Body of pancreas (tissue), 4 donors: Measurements from ENCODE around the gene ZFYVE9. TPM values are rescaled to one million over a fixed set of nuclear protein-coding genes. Genes with fewer than 3 reads are reported as not detected.

Experiments used
- ATAC-seq: fragments of 150-250 bp; one replicate; pipeline ENCODE4 v1.9.1; 2016
- DNase-seq, 4 donors: peaks; one replicate each; pipeline ENCODE4 v3.0.0-alpha.2; 2019
- H3K27ac ChIP-seq, 4 donors: fragments of 200-600 bp; sonication (generic); 1 replicate in 3 of 4; 2 replicates in 1 of 4; pipeline versions ENCODE4 v1.5.1 to v1.6.1; 2016 to 2019; ENCODE audit warnings: mild to moderate bottlenecking in 1 of 4, mixed read lengths in 1 of 4, moderate library complexity in 1 of 4
- H3K27me3 ChIP-seq, 2 donors: fragments of 200-600 bp; sonication (generic); one replicate each; pipeline ENCODE4 v1.6.0; 2016; ENCODE audit warnings: mild to moderate bottlenecking in 1 of 2
- H3K36me3 ChIP-seq, 2 donors: fragments of 200-600 bp; sonication (generic); replicated peaks in 1 of 2; 2 replicates each; pipeline ENCODE4 v1.5.1; 2016; ENCODE audit warnings: low read depth in 2 of 2; ENCODE audit not compliant: insufficient read depth in 1 of 2
- H3K4me1 ChIP-seq: fragments of 200-600 bp; sonication (generic); one replicate; pipeline ENCODE4 v1.6.0; 2016
- H3K4me3 ChIP-seq, 2 donors: fragments of 200-600 bp; sonication (generic); 1 replicate in 1 of 2; 2 replicates in 1 of 2; pipeline ENCODE4 v1.5.1; 2016 to 2019
- H3K9me3 ChIP-seq, 3 donors: fragments of 200-600 bp; sonication (generic); 1 replicate in 2 of 3; 2 replicates in 1 of 3; pipeline ENCODE4 v1.5.1; 2016
- CTCF ChIP-seq, 7 experiments: fragments of 450-650 bp in 4 of 7; fragments of 200-600 bp in 3 of 7; sonication (generic) in 3 of 7; IDR thresholded peaks; one replicate each; pipeline ENCODE4 v1.5.1; 2016 to 2019; ENCODE audit warnings: antibody characterized with exemption in 7 of 7
- POLR2A ChIP-seq, 3 donors: fragments of 450-650 bp; IDR thresholded peaks; one replicate each; pipeline ENCODE4 v1.6.1; 2016; ENCODE audit warnings: antibody characterized with exemption in 3 of 3, mild to moderate bottlenecking in 2 of 3
- WGBS, 2 donors: methylation state at CpG; one replicate each; pipeline ENCODE4 v1.1.5; 2017; 5-methylcytosine and 5-hydroxymethylcytosine counted together
- intact Hi-C: fragments of 100-400 bp; cut with DNase I; formaldehyde crosslinking; loops from one replicate; pipeline ENCODE4 v1.15.1; 2023
- total RNA-seq, 2 donors: library from RNA; depleted of rRNA; stranded (reverse); fragments of >200 nt; gene quantifications; one replicate each; pipeline ENCODE4 v1.1.0, GENCODE V29; 2016

Gene ZFYVE9
- total RNA-seq, 2 donors from 2014 or later, result 21.5 to 23.4 TPM

- intact Hi-C loops, result no loop called here
- WGBS, 2 donors, result 94 to 98% methylated on average over 4 of the region's 4 CpGs
- H3K9me3 ChIP-seq, result no peaks in the 10 kb centered on the region
- ATAC-seq (no peak), DNase-seq (no peak)
- TF ChIP-seq CTCF (IDR thresholded peaks at IDR 0.05) (no peak), POLR2A (IDR thresholded peaks at IDR 0.05) (no peak)
- no peak overlapping the region for H3K27ac ChIP-seq
- H3K36me3 ChIP-seq, result no peaks in the 10 kb centered on the region
- no peaks in the 10 kb centered on the region for H3K27me3 ChIP-seq
- H3K4me3 ChIP-seq, result no peak overlapping the region
- no peaks in the 10 kb centered on the region for H3K4me1 ChIP-seq
Measured at GRCh38 chr1:52234014-52234413, 92.1 kb downstream of the ZFYVE9 start.

- H3K36me3 ChIP-seq, result no peaks in the 10 kb centered on the region
- no peaks in the 10 kb centered on the region for H3K9me3 ChIP-seq
- intact Hi-C loops, result no loop called here
- no peaks in the 10 kb centered on the region for H3K27me3 ChIP-seq
- no peak overlapping the region for H3K27ac ChIP-seq
- H3K4me3 ChIP-seq, result no peak overlapping the region
- ATAC-seq, result no peak
- no peak for DNase-seq
- TF ChIP-seq CTCF (IDR thresholded peaks at IDR 0.05) (no peak), POLR2A (IDR thresholded peaks at IDR 0.05) (no peak)
- no peaks in the 10 kb centered on the region for H3K4me1 ChIP-seq
Measured at GRCh38 chr1:52234708-52235107, 92.8 kb downstream of the ZFYVE9 start.

- Histone ChIP-seq H3K4me3 (no peak overlapping the region), H3K36me3 (no peaks in the 10 kb centered on the region), H3K27ac (no peak overlapping the region), H3K4me1 (no peaks in the 10 kb centered on the region), H3K9me3 (no peaks in the 10 kb centered on the region), H3K27me3 (no peaks in the 10 kb centered on the region)
- DNase-seq (no peak), ATAC-seq (no peak)
- no peak for TF ChIP-seq CTCF (IDR thresholded peaks at IDR 0.05)
- TF ChIP-seq POLR2A (IDR thresholded peaks at IDR 0.05), result no peak
- intact Hi-C loops, result no loop called here
- WGBS, 2 donors, result 91 to 94% methylated on average over 2 of the region's 2 CpGs
Measured at GRCh38 chr1:52235646-52236045, 93.8 kb downstream of the ZFYVE9 start.

GRCh38 chr1:52237430-52237829 lies 95.5 kb downstream of the ZFYVE9 start:
- intact Hi-C loops, result no loop called here
- no peak for DNase-seq
- H3K27ac ChIP-seq, result no peak overlapping the region
- no peaks in the 10 kb centered on the region for H3K4me1 ChIP-seq
- no peak overlapping the region for H3K4me3 ChIP-seq
- no peaks in the 10 kb centered on the region for H3K36me3 ChIP-seq
- no peaks in the 10 kb centered on the region for H3K9me3 ChIP-seq
- 60 to 85% methylated on average over 1 of the region's 1 CpG for WGBS, 2 donors
- TF ChIP-seq POLR2A (IDR thresholded peaks at IDR 0.05) (no peak), CTCF (IDR thresholded peaks at IDR 0.05) (no peak)
- H3K27me3 ChIP-seq, result no peaks in the 10 kb centered on the region
- no peak for ATAC-seq

- DNase-seq, result no peak
- ATAC-seq, result no peak
- Histone ChIP-seq H3K27me3 (no peaks in the 10 kb centered on the region), H3K27ac (no peak overlapping the region), H3K4me3 (no peak overlapping the region), H3K36me3 (no peaks in the 10 kb centered on the region), H3K9me3 (no peaks in the 10 kb centered on the region), H3K4me1 (no peaks in the 10 kb centered on the region)
- WGBS, 2 donors, result 67 to 73% methylated on average over 2 of the region's 2 CpGs
- TF ChIP-seq POLR2A (IDR thresholded peaks at IDR 0.05), result no peak
- no peak for TF ChIP-seq CTCF (IDR thresholded peaks at IDR 0.05)
- intact Hi-C loops, result no loop called here
Measured at GRCh38 chr1:52238474-52238873, 96.6 kb downstream of the ZFYVE9 start.
